Inflammatory macrophage treated with lipopolysaccharide for 1 hour (primary cell): Measurements from ENCODE around the gene C1orf167.
A peak's percentile ranks its signal among the peaks of the same experiment; 100 is the strongest.

ENCODE experiments used
- DNase-seq, 2 donors: peaks; one replicate each; pipeline ENCODE4 v3.0.0-alpha.2; 2020 to 2022

Gene C1orf167

GRCh38 chr1:11761988-11762406 lies at the start of gene C1orf167:
C1orf167 (plus strand) TSS chr1:11762193; CDS start chr1:11764401, 2,208 bp downstream.
- DNase-seq: no peak

GRCh38 chr1:11712285-11712684 lies 49.7 kb upstream of the C1orf167 start:
- no peak for DNase-seq

GRCh38 chr1:11713095-11713494 lies 48.9 kb upstream of the C1orf167 start:
- no peak for DNase-seq

GRCh38 chr1:11714831-11715575 lies 47.0 kb upstream of the C1orf167 start:
- DNase-seq: no peak

GRCh38 chr1:11719313-11720032 lies 42.5 kb upstream of the C1orf167 start:
- DNase-seq: peak; percentile 60 to 95

- no peak for DNase-seq
These were observed 42.0 kb upstream of the C1orf167 start for GRCh38 chr1:11720033-11720376.

GRCh38 chr1:11720525-11720924 lies 41.5 kb upstream of the C1orf167 start:
- no peak for DNase-seq

GRCh38 chr1:11721311-11721710 lies 40.7 kb upstream of the C1orf167 start:
- no peak for DNase-seq

GRCh38 chr1:11722538-11722937 lies 39.5 kb upstream of the C1orf167 start:
- no peak for DNase-seq

- peak; percentile 63 to 65 for DNase-seq
These were observed 36.4 kb upstream of the C1orf167 start for GRCh38 chr1:11725616-11726015.

- DNase-seq: no peak
These were observed 34.9 kb upstream of the C1orf167 start for GRCh38 chr1:11727119-11727518.

GRCh38 chr1:11728126-11728806 lies 33.7 kb upstream of the C1orf167 start:
- DNase-seq: no peak

- no peak for DNase-seq
These were observed 32.9 kb upstream of the C1orf167 start for GRCh38 chr1:11729155-11729497.

- DNase-seq: no peak
These were observed 32.2 kb upstream of the C1orf167 start for GRCh38 chr1:11729498-11730428.

- DNase-seq: peak; percentile 85 to 88
These were observed 31.5 kb upstream of the C1orf167 start for GRCh38 chr1:11730429-11730891.

GRCh38 chr1:11731691-11732283 lies 30.2 kb upstream of the C1orf167 start:
- peak; percentile 40 to 51 for DNase-seq

GRCh38 chr1:11733306-11733705 lies 28.7 kb upstream of the C1orf167 start:
- no peak for DNase-seq

GRCh38 chr1:11735531-11735853 lies 26.5 kb upstream of the C1orf167 start:
- no peak for DNase-seq

- peak; percentile 91 to 92 for DNase-seq
These were observed 25.9 kb upstream of the C1orf167 start, which contains the start of gene AGTRAP for GRCh38 chr1:11735854-11736745. AGTRAP (plus strand) TSS chr1:11736136; CDS start chr1:11736209, 73 bp downstream.

- peak; percentile 98 to 99 for DNase-seq
These were observed 25.0 kb upstream of the C1orf167 start for GRCh38 chr1:11736746-11737639.
